ENCODE data around the gene NTM. TPM values are rescaled to one million over a fixed set of nuclear protein-coding genes. Genes with fewer than 3 reads are reported as not detected.

Gene NTM
- total RNA-seq, 2 donors from 2014 or later: 1.7 to 3.6 TPM

GRCh38 chr11:132264616-132265015 is 894.2 kb downstream of the NTM start:
- H3K9ac ChIP-seq (ENCODE audit: extremely low read depth, low read length, poor library complexity, severe bottlenecking): no peak overlapping the region
- Mint-ChIP-seq H3K36me3 (ENCODE audit: low read depth) (no peaks in the 10 kb centered on the region), H3K4me1 (peaks cover 6% of the 10 kb centered on the region), H3K4me3 (no peak overlapping the region), H3K27ac (no peak overlapping the region), H3K9me3 (no peaks in the 10 kb centered on the region), H3K27me3 (ENCODE audit: insufficient read depth) (peaks cover 1% of the 10 kb centered on the region)
- peaks cover 4% of the 10 kb centered on the region for H3K27me3 ChIP-seq (ENCODE audit: control insufficient read depth, insufficient read depth, low read length, poor library complexity, severe bottlenecking)
- TF ChIP-seq, protein P1, sequence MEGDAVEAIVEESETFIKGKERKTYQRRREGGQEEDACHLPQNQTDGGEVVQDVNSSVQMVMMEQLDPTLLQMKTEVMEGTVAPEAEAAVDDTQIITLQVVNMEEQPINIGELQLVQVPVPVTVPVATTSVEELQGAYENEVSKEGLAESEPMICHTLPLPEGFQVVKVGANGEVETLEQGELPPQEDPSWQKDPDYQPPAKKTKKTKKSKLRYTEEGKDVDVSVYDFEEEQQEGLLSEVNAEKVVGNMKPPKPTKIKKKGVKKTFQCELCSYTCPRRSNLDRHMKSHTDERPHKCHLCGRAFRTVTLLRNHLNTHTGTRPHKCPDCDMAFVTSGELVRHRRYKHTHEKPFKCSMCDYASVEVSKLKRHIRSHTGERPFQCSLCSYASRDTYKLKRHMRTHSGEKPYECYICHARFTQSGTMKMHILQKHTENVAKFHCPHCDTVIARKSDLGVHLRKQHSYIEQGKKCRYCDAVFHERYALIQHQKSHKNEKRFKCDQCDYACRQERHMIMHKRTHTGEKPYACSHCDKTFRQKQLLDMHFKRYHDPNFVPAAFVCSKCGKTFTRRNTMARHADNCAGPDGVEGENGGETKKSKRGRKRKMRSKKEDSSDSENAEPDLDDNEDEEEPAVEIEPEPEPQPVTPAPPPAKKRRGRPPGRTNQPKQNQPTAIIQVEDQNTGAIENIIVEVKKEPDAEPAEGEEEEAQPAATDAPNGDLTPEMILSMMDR (conservative IDR thresholded peaks at IDR 0.05): no peak
- no peak for DNase-seq
- peaks cover 3% of the 10 kb centered on the region for H3K4me1 ChIP-seq (ENCODE audit: control insufficient read depth, insufficient read depth, low read length)
- H3K4me3 ChIP-seq (ENCODE audit: low read length): no peak overlapping the region
- no peaks in the 10 kb centered on the region for H3K9me3 ChIP-seq (ENCODE audit: control insufficient read depth, low read length)
- H3K36me3 ChIP-seq (ENCODE audit: control insufficient read depth, insufficient read depth, low read length): no peaks in the 10 kb centered on the region
- H3K27ac ChIP-seq (ENCODE audit: low read depth, low read length): no peak overlapping the region
- 89 to 100% methylated on average over 1 of the region's 1 CpG for WGBS, 2 experiments (ENCODE audit: insufficient coverage in 1 of 2, insufficient read length in 1 of 2)

DNA sequence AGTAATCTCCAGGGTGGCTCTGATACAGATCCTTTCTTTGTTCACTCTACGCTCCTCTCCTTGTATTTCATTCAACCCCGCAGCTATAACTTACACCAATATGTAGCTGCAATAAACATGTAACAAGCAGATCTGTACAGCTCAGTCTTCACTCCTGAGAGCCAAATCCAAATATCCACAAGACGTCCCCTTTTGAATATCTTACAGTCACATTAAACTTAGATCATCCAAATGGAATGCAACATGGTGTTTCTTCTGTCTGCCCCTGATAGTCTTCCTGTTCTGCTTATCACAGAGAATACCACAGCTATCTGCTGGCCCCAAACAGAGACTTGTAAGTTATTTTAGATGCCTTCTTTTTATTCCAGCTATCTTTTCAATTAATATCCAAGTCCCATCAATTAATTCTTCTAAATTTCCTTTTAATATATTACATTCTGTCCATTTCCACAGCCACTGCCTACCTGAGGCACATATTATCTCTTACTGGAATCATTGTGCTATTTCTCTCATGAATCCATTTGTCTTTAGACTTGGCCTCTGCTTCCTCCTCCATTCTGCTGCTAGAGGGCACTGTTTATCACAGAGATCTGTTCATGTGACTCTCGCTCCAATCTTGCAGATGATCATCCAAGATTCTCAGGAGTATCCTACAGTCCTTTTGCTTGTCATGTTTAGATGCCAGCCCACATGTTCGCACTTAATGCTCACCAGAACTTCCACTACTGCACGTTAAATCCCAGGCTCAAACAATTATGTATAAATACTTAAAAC is 908.6 kb downstream of the NTM start:
- no peaks in the 10 kb centered on the region for H3K36me3 Mint-ChIP-seq (ENCODE audit: low read depth)
- Histone ChIP-seq H3K4me3 (ENCODE audit: low read length) (no peak overlapping the region), H3K36me3 (ENCODE audit: control insufficient read depth, insufficient read depth, low read length) (no peaks in the 10 kb centered on the region), H3K9me3 (ENCODE audit: control insufficient read depth, low read length) (no peaks in the 10 kb centered on the region), H3K9ac (ENCODE audit: extremely low read depth, low read length, poor library complexity, severe bottlenecking) (no peak overlapping the region), H3K27ac (ENCODE audit: low read depth, low read length) (no peak overlapping the region), H3K4me1 (ENCODE audit: control insufficient read depth, insufficient read depth, low read length) (peaks cover 4% of the 10 kb centered on the region), H3K27me3 (ENCODE audit: control insufficient read depth, insufficient read depth, low read length, poor library complexity, severe bottlenecking) (peaks cover 7% of the 10 kb centered on the region)
- H3K9me3 Mint-ChIP-seq: no peaks in the 10 kb centered on the region
- H3K4me1 Mint-ChIP-seq: peaks cover 3% of the 10 kb centered on the region
- WGBS, 2 experiments (ENCODE audit: insufficient coverage in 1 of 2, insufficient read length in 1 of 2): 73 to 83% methylated on average over 6 of the region's 6 CpGs
- H3K27me3 Mint-ChIP-seq (ENCODE audit: insufficient read depth): no peaks in the 10 kb centered on the region
- TF ChIP-seq, protein P1 (conservative IDR thresholded peaks at IDR 0.05): peak; percentile 77
- no peak overlapping the region for H3K4me3 Mint-ChIP-seq
- H3K27ac Mint-ChIP-seq: no peak overlapping the region
- peak; percentile 67 for DNase-seq

DNA sequence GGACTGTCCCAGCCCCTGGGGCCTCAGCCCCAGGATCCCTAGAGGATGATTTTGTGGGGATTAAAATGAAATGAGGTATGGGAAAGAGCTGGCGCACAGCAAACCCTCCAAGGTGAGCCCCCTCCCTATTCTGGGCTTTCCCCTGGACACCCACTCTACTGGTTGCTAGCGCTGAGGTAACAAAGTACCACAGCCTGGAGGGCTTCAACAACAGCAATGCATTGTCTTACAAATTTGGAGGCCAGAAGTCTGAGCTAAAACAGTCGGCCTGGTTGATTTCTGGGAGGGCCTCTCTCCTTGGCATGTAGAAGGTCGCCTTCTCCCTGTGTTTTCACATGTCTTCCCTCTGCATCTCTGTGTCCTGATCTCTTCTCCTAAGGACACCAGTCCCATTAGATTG is 913.6 kb downstream of the NTM start:
- no peaks in the 10 kb centered on the region for H3K36me3 ChIP-seq (ENCODE audit: control insufficient read depth, insufficient read depth, low read length)
- 70 to 71% methylated on average over 2 to 4 of the region's 4 CpGs for WGBS, 2 experiments (ENCODE audit: insufficient coverage in 1 of 2, insufficient read length in 1 of 2)
- no peak overlapping the region for H3K4me3 ChIP-seq (ENCODE audit: low read length)
- no peaks in the 10 kb centered on the region for H3K4me1 Mint-ChIP-seq
- no peak overlapping the region for H3K27ac ChIP-seq (ENCODE audit: low read depth, low read length)
- no peak for DNase-seq
- no peaks in the 10 kb centered on the region for H3K9me3 ChIP-seq (ENCODE audit: control insufficient read depth, low read length)
- H3K9me3 Mint-ChIP-seq: no peaks in the 10 kb centered on the region
- no peak overlapping the region for H3K9ac ChIP-seq (ENCODE audit: extremely low read depth, low read length, poor library complexity, severe bottlenecking)
- TF ChIP-seq, protein P1 (conservative IDR thresholded peaks at IDR 0.05): no peak
- H3K4me1 ChIP-seq (ENCODE audit: control insufficient read depth, insufficient read depth, low read length): no peaks in the 10 kb centered on the region
- no peak overlapping the region for H3K27ac Mint-ChIP-seq
- H3K36me3 Mint-ChIP-seq (ENCODE audit: low read depth): no peaks in the 10 kb centered on the region
- peaks cover 28% of the 10 kb centered on the region for H3K27me3 Mint-ChIP-seq (ENCODE audit: insufficient read depth)
- H3K27me3 ChIP-seq (ENCODE audit: control insufficient read depth, insufficient read depth, low read length, poor library complexity, severe bottlenecking): peaks cover 52% of the 10 kb centered on the region
- no peak overlapping the region for H3K4me3 Mint-ChIP-seq
